Activated CD4-positive, CD25-positive, alpha-beta regulatory T cell treated with anti-CD3 and anti-CD28 coated beads, Interleukin-2, amount 50 U/mL, for 16 hours (primary cell): Measurements from ENCODE around the gene KRTAP10-2.
"Not testable (repeated sequence)": the region's sequence is repeated elsewhere in the genome, so short reads cannot be mapped to it uniquely, and the experiment has no call there.

Experiments used
- DNase-seq: peaks from one replicate; pipeline ENCODE4 v3.0.0-alpha.2; 2020; ENCODE audit warnings: low read depth, low spot score

Gene KRTAP10-2

DNA sequence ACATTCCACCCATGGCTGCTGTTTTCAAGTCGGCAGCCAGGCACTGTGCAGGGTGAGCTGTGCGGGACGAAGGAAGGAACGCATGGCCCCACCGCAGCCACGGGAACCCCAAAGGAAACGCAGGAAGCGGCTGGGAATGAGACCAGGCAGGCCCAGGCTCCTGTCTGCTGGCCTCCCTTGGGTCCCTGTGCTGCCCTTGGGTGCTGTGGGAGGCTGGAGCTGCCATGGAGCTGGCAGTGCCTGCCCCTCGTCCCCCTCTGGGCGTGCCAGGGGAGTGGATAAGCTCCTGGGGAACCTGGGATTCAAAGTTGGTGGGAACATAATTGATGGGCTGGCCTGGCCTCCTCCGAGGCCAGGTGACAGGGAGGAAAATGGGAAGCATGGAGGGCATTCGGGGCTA is 17.0 kb upstream of the KRTAP10-2 start:
- DNase-seq = no peak

- DNase-seq = no peak
These were observed 16.3 kb upstream of the KRTAP10-2 start for GRCh38 chr21:44567481-44568171.

GRCh38 chr21:44566403-44566802 is 15.1 kb upstream of the KRTAP10-2 start:
- no peak for DNase-seq

GRCh38 chr21:44564886-44565598 is 13.7 kb upstream of the KRTAP10-2 start:
- DNase-seq = no peak

GRCh38 chr21:44564099-44564498 is 12.8 kb upstream of the KRTAP10-2 start:
- DNase-seq = no peak

- DNase-seq = no peak
These were observed 7.4 kb upstream of the KRTAP10-2 start, which contains the start of gene KRTAP10-3 for GRCh38 chr21:44558695-44559094. Gene KRTAP10-3, minus strand, starts transcription at chr21:44558795. Its CDS starts 80 bp downstream, at chr21:44558715.

- DNase-seq = not testable (repeated sequence)
These were observed 7.0 kb upstream of the KRTAP10-2 start for GRCh38 chr21:44558329-44558675.

DNA sequence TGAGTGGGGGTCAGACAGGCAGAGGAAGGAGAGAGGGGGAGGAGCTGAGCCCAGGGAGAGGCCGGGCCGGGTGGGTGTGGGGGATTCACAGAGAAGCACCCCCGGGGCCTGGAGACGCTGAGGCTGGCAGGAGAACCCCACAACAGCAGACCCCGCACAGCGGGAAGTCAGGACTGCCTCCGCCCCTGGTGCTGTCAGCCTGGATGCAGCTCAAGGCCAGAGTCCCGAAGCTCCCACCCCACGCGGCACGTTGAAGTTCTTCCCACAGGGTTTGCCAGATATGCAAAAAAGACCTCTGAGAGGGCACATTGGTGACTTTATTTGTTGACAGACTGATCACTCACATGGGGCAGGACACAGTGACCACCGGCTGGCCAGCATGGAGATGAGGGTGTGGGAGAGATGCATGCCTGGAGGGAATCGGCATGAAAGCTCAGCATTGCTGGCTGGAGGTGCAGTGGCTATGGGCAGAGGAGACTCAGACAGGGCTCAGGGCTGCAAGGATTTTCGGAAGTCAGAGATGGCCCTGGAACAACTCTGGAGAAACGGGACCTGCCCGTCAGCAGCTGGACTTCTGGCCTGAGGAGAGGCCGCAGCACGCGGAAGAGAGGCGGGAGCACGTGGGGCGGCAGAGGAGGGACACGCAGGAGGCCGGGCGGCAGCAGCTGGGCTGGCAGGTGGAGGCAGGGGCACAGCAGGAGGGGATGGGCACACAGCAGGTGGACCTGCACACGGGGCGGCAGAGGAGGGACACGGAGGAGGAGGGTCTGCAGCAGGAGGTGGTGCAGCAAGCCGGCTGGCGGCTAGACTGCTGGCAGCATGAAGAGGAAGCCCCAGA is 6.4 kb upstream of the KRTAP10-2 start:
- no peak for DNase-seq

DNA sequence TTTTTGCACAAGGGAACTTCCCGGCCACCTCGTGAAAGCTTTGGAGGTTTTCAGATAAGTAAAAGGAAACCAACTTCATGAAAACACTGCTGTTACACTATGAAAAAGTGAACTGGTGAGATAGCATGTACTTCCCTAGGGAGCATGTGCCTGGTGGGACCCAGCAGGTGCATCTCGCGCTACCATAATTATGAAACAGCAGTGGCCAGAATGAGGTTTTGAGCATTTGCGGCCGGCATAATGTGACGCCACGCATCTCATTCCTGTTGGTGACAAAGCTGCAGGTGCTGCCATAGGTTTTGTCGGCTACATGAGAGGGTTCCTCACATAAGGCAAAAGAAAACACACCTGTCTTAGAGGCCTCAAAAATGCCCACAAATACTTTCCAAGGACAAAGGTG is 5.6 kb upstream of the KRTAP10-2 start:
- DNase-seq = no peak

DNA sequence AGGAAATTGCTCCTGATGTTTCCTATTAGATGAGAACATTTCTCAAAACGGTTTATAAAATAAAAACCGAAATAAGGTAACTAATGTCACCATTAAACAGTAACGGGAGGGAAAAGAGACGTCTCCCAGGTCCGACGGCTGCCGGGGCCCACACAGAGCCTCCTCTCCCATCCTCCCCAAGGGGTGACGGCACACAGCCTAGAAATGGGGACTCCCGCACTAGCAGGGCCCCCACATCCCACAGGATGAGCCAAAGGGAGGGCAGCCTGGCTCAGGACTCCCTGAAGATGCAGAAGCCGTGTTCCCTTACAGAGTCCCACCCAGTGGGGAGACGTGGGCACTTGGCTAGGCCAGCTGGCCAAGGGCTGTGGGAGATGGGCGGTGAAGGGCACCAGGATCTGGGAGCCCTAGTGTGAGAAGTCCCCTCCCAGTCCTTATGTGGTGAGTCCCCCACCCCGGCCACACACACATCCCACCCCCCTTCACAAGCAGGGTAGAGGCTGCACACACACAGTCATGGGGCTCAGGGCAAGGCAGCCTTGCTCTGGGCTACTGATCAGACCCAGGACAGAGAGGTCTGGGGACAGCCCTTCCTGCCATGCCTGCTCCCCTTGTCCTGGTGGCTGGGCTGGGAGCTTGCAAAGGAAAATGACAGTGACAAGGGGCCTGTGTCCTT is 4.0 kb upstream of the KRTAP10-2 start:
- no peak for DNase-seq

DNA sequence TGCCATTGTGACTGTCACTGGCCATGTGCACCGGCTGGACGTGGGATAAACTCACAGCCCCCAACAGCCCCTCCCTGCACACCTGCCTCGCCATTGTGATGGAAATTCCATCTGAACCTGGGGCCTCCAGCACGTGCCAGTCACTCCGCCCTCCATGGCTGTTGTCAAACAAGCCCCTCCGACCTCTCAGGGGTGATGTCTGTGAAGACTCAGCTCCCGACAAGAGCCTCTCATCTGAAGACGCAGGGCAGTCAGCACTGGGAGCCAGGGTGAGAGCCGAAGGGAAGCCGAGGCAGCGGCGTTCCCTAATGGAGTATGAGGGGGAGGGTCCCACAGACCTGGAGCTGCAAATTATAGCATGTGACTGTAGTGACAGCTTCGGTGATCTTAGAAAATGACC is 1.4 kb upstream of the KRTAP10-2 start:
- no peak for DNase-seq

DNA sequence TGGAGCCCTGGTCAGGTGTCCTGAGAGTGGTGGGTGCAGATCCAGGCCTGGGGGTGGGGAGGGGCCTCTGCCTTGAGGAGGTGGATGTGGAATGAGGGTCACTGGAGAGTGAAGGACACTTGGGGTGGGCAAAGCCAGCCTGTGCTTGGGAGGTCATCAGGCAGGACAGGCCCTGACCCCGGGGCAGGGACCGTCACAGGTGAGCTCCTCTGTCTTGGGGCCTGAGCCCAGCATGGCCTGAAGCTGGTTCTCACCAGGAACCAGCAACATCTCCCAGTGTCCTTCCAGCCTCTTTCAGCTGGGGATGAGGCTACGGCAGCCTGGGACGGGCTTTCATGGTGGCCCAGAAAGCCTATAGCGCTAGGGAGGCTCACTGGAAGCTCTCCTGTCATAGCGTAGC is 831 bp upstream of the KRTAP10-2 start:
- DNase-seq = no peak

GRCh38 chr21:44550807-44551206 is 498 bp downstream of the KRTAP10-2 start:
- no peak for DNase-seq

GRCh38 chr21:44550285-44550684 is 1.0 kb downstream of the KRTAP10-2 start:
- DNase-seq = not testable (repeated sequence)

- no peak for DNase-seq
These were observed 1.6 kb downstream of the KRTAP10-2 start for GRCh38 chr21:44549525-44550211.

GRCh38 chr21:44548922-44549321 is 2.4 kb downstream of the KRTAP10-2 start:
- no peak for DNase-seq

GRCh38 chr21:44548381-44548780 is 2.9 kb downstream of the KRTAP10-2 start:
- no peak for DNase-seq

DNA sequence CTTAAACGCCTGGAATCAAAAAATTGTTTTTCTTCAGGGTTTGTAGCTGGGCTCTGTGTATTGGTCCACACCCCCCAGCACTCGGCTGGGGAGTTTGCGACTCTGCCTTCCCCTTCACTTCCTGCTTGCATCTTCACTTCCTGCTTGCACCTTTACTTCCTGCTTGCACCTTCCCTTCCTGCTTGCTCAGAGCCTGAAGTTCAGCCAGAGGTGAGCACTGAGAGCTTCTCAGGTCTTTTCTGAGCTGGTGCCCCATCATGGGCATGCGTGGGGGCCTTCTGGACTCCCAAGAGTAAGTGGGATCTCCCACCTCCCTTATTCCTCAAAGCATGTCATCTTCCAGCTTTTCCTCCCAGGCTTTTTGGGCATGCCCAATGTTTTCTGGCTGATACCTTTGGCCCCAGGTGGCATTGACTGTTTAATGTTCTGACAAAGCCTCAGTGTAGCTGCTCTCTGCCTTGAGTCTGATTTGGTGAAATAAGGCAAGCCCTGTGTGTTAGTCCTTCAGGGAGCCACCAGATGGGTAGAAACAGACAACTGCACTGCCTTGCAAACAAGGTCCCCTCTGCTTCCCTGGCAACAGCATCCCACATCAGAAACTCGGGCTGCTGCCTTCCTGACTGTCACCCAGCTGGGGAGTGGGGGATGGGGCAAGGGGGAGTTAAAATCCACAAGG is 3.5 kb downstream of the KRTAP10-2 start:
- DNase-seq = no peak

GRCh38 chr21:44544566-44544965 is 6.7 kb downstream of the KRTAP10-2 start:
- DNase-seq = no peak

DNA sequence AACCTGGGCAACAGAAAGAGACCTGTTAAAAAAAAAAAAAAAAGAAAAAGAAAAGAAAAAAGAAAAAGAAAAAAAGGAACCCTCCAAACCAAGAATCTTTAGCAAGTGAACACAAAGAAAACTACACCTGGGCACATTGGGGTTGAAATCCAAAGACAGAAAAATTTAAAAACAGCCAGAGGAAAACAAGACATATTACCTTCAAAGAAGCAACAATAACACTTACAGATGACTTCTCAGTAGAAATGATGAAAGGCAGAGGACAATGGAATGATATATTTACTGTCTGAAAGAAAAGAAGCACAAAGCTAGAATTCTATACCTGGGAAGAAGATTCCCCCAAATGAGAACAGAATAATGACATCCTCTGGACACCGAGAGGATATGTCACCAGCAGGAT is 8.6 kb downstream of the KRTAP10-2 start:
- DNase-seq = no peak
